Heart left ventricle (tissue), 16 donors: Measurements from ENCODE around the gene CEP131. TPM values are rescaled to one million over a fixed set of nuclear protein-coding genes. Genes with fewer than 3 reads are reported as not detected.

ENCODE experiments used
- ATAC-seq, 4 donors: fragments of 200-7000 bp; cut with Tn5 transposase; one replicate each; pipeline ENCODE4 v1.9.1; 2020 to 2022; ENCODE audit warnings: moderate library complexity in 4 of 4, mild to moderate bottlenecking in 3 of 4, moderate number of reproducible peaks in 1 of 4
- DNase-seq, 5 donors: peaks; one replicate each; pipeline ENCODE4 v3.0.0-alpha.2; 2020
- H3K27ac ChIP-seq, 12 donors: fragments of 200-600 bp; sonication (generic) in 4 of 12; one replicate each; pipeline versions ENCODE4 v1.5.0 to v1.8.0; 2016 to 2022; ENCODE audit warnings: mild to moderate bottlenecking in 2 of 12
- H3K27me3 ChIP-seq, 9 donors: fragments of 200-600 bp; sonication (generic) in 2 of 9; one replicate each; pipeline versions ENCODE4 v1.5.1 to v1.8.0; 2016 to 2022; ENCODE audit warnings: mild to moderate bottlenecking in 3 of 9
- H3K36me3 ChIP-seq, 9 donors: fragments of 200-600 bp; sonication (generic) in 2 of 9; one replicate each; pipeline versions ENCODE4 v1.5.0 to v1.8.0; 2018 to 2022; ENCODE audit warnings: mild to moderate bottlenecking in 2 of 9
- H3K4me1 ChIP-seq, 12 donors: fragments of 200-600 bp; sonication (generic) in 4 of 12; one replicate each; pipeline versions ENCODE4 v1.5.0 to v1.8.0; 2016 to 2022; ENCODE audit warnings: mild to moderate bottlenecking in 3 of 12
- H3K4me3 ChIP-seq, 12 donors: fragments of 200-600 bp; sonication (generic) in 4 of 12; one replicate each; pipeline versions ENCODE4 v1.5.0 to v1.8.0; 2017 to 2022; ENCODE audit warnings: mild to moderate bottlenecking in 9 of 12, moderate library complexity in 4 of 12
- H3K9me3 ChIP-seq, 12 donors: fragments of 200-600 bp; sonication (generic) in 4 of 12; one replicate each; pipeline versions ENCODE4 v1.5.0 to v1.8.0; 2016 to 2022; ENCODE audit warnings: mild to moderate bottlenecking in 1 of 12
- POLR2A ChIP-seq, 2 donors: fragments of 450-650 bp; IDR thresholded peaks; one replicate each; pipeline ENCODE4 v1.6.1; 2017; ENCODE audit warnings: antibody characterized with exemption in 2 of 2, mild to moderate bottlenecking in 2 of 2, moderate library complexity in 2 of 2
- WGBS, 4 donors: extraction: QIAGEN DNeasy Blood & Tissue Kit in 2 of 4; methylation state at CpG; one replicate each; pipeline versions ENCODE4 v1.1.5 to v1.1.7; 2013 to 2018; 5-methylcytosine and 5-hydroxymethylcytosine counted together
- intact Hi-C, 10 donors: fragments of 100-400 bp; cut with DNase I; formaldehyde crosslinking; loops; one replicate each; pipeline versions ENCODE4 v1.11.1 to v1.14.2; 2022
- polyA plus RNA-seq, 2 donors: library from polyadenylated mRNA; stranded (reverse); fragments of 200-250 nt; gene quantifications; one replicate each; pipeline ENCODE4 v1.2.3, GENCODE V29; 2013
- total RNA-seq, 9 donors: library from RNA; depleted of rRNA in 2 of 9; stranded (reverse); fragments of >200 nt in 2 of 9; fragmentation: NEBNext Ultra II Directional in 3 of 9; extraction: Animal tissue kit (Norgen Biotek cat#: 25700) in 3 of 9; gene quantifications; one replicate each; pipeline versions ENCODE4 v1.1.0 to v1.2.4, GENCODE V29; 2016 to 2023
- TF ChIP-seq, protein P1 (sequence below), 12 donors: fragments of 200-600 bp; sonication (generic) in 4 of 12; IDR thresholded peaks; one replicate each; pipeline versions ENCODE4 v1.5.0 to v1.8.0; 2018 to 2022; ENCODE audit warnings: antibody characterized with exemption in 12 of 12, mild to moderate bottlenecking in 5 of 12
- donor health status: ischemic (EF 13 %, LVEDD 7.1; RV severe dilation, severe dysfunction).
- donor health status: healthy with polysubstance abuse.
- donor health status: DM: no; HTN: yes; CAD: no.
- donor health status: DM: no; HTN: no; CAD: no.
- donor health status: ischemic (EF 25% LVEDD 6.9; RV normal size, moderate dysfunction).
- donor health status: ischemic (EF 25% LVEDD 5.7; RV mildly dilated, moderate dysfunction).
- donor health status: healthy.
- donor health status: DM: yes; HTN: yes; CAD: no.
- donor health status: ischemic (EF 35%, LVEDD 5.7; RV mildly dilated, moderate dysfunction).
- donor health status: nonischemic (EF 11% LVEDD 7.7; RV severe dilation, severe dysfunction).
- donor health status: DM: yes; HTN: yes; CAD: no.
- donor health status: PGD.
- donor health status: ischemic (EF 29% LVEDD 5.4; RV normal size, mild dysfunction).
- donor health status: nonischemic (EF 23%, LVEDD 6.1; RV moderate dilation, normal function).

Gene CEP131
- total and polyA plus RNA-seq, 11 donors, result 7.0 to 15.8 (median 8.9) TPM

DNA sequence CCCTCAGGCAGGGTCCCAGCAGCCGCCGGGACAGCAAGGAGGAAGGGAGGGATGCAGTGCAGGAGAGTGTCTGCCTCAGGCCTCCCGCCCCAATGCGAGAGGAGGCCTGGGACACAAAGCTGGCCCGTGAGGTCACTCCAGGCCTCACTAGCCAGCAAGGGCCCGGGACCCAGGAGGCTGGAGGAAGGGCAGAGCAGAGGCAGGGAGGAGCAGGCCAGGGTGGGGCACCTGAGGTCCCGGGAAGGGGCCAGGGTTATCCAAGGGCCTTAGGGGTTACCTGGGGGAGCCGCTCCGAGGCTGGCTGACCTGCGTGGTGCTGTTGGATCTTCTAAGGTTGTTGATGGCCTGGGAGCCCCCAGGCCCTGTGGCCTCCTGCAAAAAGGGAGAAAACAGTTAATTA lies 14.1 kb downstream of the CEP131 start:
- Histone ChIP-seq H3K9me3 (no peaks in the 10 kb centered on the region), H3K4me1 (peaks cover 0 to 9% (median 0%) of the 10 kb centered on the region in 12 donors), H3K36me3 (peaks cover 0 to 9% (median 0%) of the 10 kb centered on the region in 9 donors), H3K27ac (no peak overlapping the region), H3K4me3 (no peak overlapping the region), H3K27me3 (no peaks in the 10 kb centered on the region)
- intact Hi-C loops, result no loop called here
- ATAC-seq, result no peak
- no peak for TF ChIP-seq POLR2A (IDR thresholded peaks at IDR 0.05)
- TF ChIP-seq, protein P1, sequence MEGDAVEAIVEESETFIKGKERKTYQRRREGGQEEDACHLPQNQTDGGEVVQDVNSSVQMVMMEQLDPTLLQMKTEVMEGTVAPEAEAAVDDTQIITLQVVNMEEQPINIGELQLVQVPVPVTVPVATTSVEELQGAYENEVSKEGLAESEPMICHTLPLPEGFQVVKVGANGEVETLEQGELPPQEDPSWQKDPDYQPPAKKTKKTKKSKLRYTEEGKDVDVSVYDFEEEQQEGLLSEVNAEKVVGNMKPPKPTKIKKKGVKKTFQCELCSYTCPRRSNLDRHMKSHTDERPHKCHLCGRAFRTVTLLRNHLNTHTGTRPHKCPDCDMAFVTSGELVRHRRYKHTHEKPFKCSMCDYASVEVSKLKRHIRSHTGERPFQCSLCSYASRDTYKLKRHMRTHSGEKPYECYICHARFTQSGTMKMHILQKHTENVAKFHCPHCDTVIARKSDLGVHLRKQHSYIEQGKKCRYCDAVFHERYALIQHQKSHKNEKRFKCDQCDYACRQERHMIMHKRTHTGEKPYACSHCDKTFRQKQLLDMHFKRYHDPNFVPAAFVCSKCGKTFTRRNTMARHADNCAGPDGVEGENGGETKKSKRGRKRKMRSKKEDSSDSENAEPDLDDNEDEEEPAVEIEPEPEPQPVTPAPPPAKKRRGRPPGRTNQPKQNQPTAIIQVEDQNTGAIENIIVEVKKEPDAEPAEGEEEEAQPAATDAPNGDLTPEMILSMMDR (IDR thresholded peaks at IDR 0.05), result no peak
- no peak for DNase-seq
- 93 to 99% (median 95%) methylated on average over 7 to 10 of the region's 10 CpGs for WGBS, 4 donors

DNA sequence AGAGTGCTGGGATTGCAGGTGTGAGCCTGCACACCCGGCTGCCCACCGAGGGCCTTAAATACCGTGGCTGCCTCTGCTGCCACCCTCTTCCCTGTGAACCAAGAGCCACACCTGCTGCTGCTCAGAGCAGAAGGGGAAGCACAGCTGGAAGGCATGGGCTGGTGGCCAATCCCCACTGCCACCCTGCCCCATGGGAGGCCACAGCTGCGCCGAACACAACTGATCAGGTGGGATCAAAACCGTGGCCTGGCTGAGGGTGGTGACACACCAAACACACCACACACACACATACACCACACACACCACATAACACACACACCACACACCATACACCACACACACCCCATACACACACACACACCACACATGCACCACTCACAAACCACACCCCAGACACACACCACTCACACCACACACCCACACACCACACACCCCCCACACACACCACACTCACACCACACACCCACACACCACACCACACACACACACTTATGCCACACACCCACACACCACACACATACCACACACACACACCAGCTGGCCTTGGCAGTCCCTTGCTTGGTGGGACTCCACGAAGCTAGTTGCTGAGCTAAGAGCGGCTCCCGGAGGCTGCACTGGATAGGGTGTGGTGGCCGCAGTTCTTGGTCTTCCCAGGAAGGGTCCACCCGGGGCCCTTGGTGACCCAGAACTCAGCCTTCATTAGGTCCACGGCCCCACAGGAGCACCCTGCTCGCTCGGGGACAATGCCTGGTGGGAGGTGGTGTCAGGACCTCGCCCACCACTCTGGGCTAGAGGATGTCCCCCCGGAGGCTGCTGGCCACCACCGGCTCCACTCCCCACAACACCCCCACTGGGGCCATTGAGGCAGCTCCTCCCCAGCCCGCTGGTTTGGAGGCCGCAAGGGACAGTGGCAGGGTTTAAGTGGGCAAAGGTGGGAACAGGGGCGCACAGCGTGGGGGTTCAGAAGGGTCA lies 14.9 kb downstream of the CEP131 start:
- 86 to 96% (median 92%) methylated on average over 9 to 21 of the region's 21 CpGs for WGBS, 4 donors
- Histone ChIP-seq H3K27ac (no peak overlapping the region), H3K4me1 (peaks cover 0 to 9% (median 0%) of the 10 kb centered on the region in 12 donors), H3K9me3 (no peaks in the 10 kb centered on the region), H3K36me3 (peaks cover 0 to 14% (median 0%) of the 10 kb centered on the region in 9 donors), H3K4me3 (no peak overlapping the region), H3K27me3 (no peaks in the 10 kb centered on the region)
- DNase-seq (no peak), ATAC-seq (no peak)
- intact Hi-C loops, result no loop called here
- TF ChIP-seq, protein P1 (IDR thresholded peaks at IDR 0.05), result no peak
- no peak for TF ChIP-seq POLR2A (IDR thresholded peaks at IDR 0.05)

DNA sequence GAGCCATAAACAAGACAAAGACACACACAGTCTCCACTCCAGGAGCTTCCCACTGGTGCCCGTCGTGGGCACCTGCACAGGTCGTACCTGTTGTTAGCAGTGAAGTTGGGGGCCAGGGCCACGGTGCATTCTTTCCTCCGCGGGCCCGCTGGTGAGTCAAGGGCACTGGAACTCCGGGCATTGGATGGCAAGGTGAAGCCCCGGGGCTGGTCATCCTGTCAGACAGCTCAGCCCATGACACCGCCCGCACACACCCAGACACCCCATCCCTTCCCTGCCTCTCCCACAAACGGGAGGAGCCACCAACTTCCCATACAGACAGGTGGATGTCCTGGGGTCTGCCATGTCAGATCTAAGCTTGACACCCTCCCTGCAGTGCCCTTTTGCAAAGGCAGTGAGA lies 16.1 kb downstream of the CEP131 start:
- WGBS, 4 donors, result 95 to 97% (median 96%) methylated on average over 6 to 12 of the region's 12 CpGs

DNA sequence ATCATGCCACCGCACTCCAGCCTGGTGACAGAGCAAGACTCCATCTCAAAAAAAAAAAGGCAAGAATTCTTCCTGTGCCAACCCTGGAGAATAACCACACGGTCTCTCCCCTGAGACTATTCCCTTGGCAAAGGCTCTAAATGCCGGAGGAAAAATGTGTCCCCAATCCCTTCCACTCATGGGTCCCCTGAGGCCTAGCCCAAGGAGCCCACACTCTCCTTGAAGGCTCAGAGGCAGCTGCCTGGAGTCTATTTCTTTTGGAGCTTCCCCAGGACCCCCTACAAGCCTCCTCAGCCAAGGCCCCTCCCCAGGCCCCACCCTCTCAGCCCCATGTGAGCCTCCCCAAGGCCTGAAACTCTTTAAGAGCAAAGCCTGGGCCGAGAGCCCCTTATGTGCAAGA lies 16.6 kb downstream of the CEP131 start:
- peaks cover 0 to 18% (median 0%) of the 10 kb centered on the region in 9 donors for H3K36me3 ChIP-seq
- intact Hi-C loops, result no loop called here

More for the DNA sequence above, 16.1 kb downstream of the CEP131 start:
- Histone ChIP-seq H3K27me3 (no peaks in the 10 kb centered on the region), H3K9me3 (no peaks in the 10 kb centered on the region), H3K4me3 (no peak overlapping the region), H3K36me3 (peaks cover 0 to 18% (median 0%) of the 10 kb centered on the region in 9 donors), H3K4me1 (peaks cover 0 to 9% (median 0%) of the 10 kb centered on the region in 12 donors), H3K27ac (no peak overlapping the region)
- no peak for TF ChIP-seq POLR2A (IDR thresholded peaks at IDR 0.05)
- TF ChIP-seq, protein P1 (IDR thresholded peaks at IDR 0.05), result no peak
- intact Hi-C loops, result no loop called here
- DNase-seq (no peak), ATAC-seq (no peak)

More for the DNA sequence above, 16.6 kb downstream of the CEP131 start:
- H3K4me3 ChIP-seq, result no peak overlapping the region
- 74 to 88% (median 82%) methylated on average over 4 of the region's 4 CpGs for WGBS, 4 donors
- H3K9me3 ChIP-seq, result no peaks in the 10 kb centered on the region
- H3K4me1 ChIP-seq, result peaks cover 0 to 9% (median 0%) of the 10 kb centered on the region in 12 donors
- no peak overlapping the region for H3K27ac ChIP-seq
- ATAC-seq (no peak), DNase-seq (no peak)
- no peaks in the 10 kb centered on the region for H3K27me3 ChIP-seq
- no peak for TF ChIP-seq POLR2A (IDR thresholded peaks at IDR 0.05)
- TF ChIP-seq, protein P1 (IDR thresholded peaks at IDR 0.05), result no peak
